Measurements from ENCODE around the gene ADAMTSL1. TPM values are rescaled to one million over a fixed set of nuclear protein-coding genes. Genes with fewer than 3 reads are reported as not detected.

Gene ADAMTSL1
- total RNA-seq, 1 experiment from 2014 or later: not detected

GRCh38 chr9:18700714-18701113 lies 226.8 kb downstream of the ADAMTSL1 start:
- Histone ChIP-seq H3K4me3 (replicated peaks in 1 of 2; ENCODE audit: low read depth in 1 of 2, low read length in 2 of 2) (no peak overlapping the region), H2AFZ (ENCODE audit: low read depth, low read length, poor library complexity, severe bottlenecking) (no peak overlapping the region), H3K9me3 (ENCODE audit: control insufficient read depth in 1 of 2, insufficient read depth in 1 of 2, low read depth in 1 of 2, low read length in 2 of 2) (no peaks in the 10 kb centered on the region), H3K79me2 (ENCODE audit: insufficient read depth, low read length) (no peaks in the 10 kb centered on the region), H3K9me2 (ENCODE audit: insufficient read depth) (no peaks in the 10 kb centered on the region), H3K27ac (ENCODE audit: low read depth, low read length) (no peak overlapping the region), H3K4me1 (ENCODE audit: control insufficient read depth in 1 of 2, insufficient read depth in 2 of 2, low read length in 2 of 2) (no peaks in the 10 kb centered on the region), H3K9ac (ENCODE audit: low read length) (no peak overlapping the region), H4K20me1 (ENCODE audit: insufficient read depth) (no peaks in the 10 kb centered on the region), H3K27me3 (ENCODE audit: insufficient read depth, low read length) (no peaks in the 10 kb centered on the region), H3K36me3 (ENCODE audit: control insufficient read depth in 1 of 2, insufficient read depth in 2 of 2, low read length in 2 of 2) (no peaks in the 10 kb centered on the region), H3K4me2 (ENCODE audit: low read length) (no peak overlapping the region)
- no TSS peak for BruUV-seq (replicated peaks)
- DNase-seq (ENCODE audit: low read depth, low spot score) (no peak), ATAC-seq (no peak)
- CTCF ChIA-PET: no interaction called here
- TF ChIP-seq TCF7L2 (IDR thresholded peaks at IDR 0.05; ENCODE audit: borderline replicate concordance, extremely low read depth, insufficient read depth, insufficient read length) (no peak), POLR2A (IDR thresholded peaks at IDR 0.05; ENCODE audit: borderline replicate concordance, extremely low read depth, insufficient read depth, insufficient read length) (no peak), CBX3 (IDR thresholded peaks at IDR 0.05; ENCODE audit: low read depth) (no peak), ZNF274 (IDR thresholded peaks at IDR 0.05; ENCODE audit: low read depth, low read length) (no peak), YY1 (IDR thresholded peaks at IDR 0.05; ENCODE audit: extremely low read depth, insufficient replicate concordance, low read depth, low read length) (no peak), RAD21 (IDR thresholded peaks at IDR 0.05; ENCODE audit: low read depth) (no peak), ZBTB33 (IDR thresholded peaks at IDR 0.05; ENCODE audit: extremely low read depth, insufficient replicate concordance, low read length) (no peak), EGR1 (IDR thresholded peaks at IDR 0.05; ENCODE audit: low read depth) (no peak), ELF1 (IDR thresholded peaks at IDR 0.05; ENCODE audit: borderline replicate concordance, low read depth) (no peak), POLR2AphosphoS5 (IDR thresholded peaks at IDR 0.05; ENCODE audit: low read depth, low read length) (no peak), ZFX (IDR thresholded peaks at IDR 0.05) (no peak), FOSL1 (IDR thresholded peaks at IDR 0.05; ENCODE audit: low read depth) (no peak)
- TF ChIP-seq, protein P1, sequence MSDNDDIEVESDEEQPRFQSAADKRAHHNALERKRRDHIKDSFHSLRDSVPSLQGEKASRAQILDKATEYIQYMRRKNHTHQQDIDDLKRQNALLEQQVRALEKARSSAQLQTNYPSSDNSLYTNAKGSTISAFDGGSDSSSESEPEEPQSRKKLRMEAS (IDR thresholded peaks at IDR 0.05): no peak
- TF ChIP-seq, protein P2, sequence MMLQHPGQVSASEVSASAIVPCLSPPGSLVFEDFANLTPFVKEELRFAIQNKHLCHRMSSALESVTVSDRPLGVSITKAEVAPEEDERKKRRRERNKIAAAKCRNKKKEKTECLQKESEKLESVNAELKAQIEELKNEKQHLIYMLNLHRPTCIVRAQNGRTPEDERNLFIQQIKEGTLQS (IDR thresholded peaks at IDR 0.05): no peak
- TF ChIP-seq, protein P3, sequence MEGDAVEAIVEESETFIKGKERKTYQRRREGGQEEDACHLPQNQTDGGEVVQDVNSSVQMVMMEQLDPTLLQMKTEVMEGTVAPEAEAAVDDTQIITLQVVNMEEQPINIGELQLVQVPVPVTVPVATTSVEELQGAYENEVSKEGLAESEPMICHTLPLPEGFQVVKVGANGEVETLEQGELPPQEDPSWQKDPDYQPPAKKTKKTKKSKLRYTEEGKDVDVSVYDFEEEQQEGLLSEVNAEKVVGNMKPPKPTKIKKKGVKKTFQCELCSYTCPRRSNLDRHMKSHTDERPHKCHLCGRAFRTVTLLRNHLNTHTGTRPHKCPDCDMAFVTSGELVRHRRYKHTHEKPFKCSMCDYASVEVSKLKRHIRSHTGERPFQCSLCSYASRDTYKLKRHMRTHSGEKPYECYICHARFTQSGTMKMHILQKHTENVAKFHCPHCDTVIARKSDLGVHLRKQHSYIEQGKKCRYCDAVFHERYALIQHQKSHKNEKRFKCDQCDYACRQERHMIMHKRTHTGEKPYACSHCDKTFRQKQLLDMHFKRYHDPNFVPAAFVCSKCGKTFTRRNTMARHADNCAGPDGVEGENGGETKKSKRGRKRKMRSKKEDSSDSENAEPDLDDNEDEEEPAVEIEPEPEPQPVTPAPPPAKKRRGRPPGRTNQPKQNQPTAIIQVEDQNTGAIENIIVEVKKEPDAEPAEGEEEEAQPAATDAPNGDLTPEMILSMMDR (IDR thresholded peaks at IDR 0.05 in 2 of 3, conservative IDR thresholded peaks at IDR 0.05 in 1 of 3; ENCODE audit: borderline replicate concordance in 1 of 3, insufficient read depth in 1 of 3, low read depth in 2 of 3, low read length in 2 of 3): no peak
- TF ChIP-seq, protein P4, sequence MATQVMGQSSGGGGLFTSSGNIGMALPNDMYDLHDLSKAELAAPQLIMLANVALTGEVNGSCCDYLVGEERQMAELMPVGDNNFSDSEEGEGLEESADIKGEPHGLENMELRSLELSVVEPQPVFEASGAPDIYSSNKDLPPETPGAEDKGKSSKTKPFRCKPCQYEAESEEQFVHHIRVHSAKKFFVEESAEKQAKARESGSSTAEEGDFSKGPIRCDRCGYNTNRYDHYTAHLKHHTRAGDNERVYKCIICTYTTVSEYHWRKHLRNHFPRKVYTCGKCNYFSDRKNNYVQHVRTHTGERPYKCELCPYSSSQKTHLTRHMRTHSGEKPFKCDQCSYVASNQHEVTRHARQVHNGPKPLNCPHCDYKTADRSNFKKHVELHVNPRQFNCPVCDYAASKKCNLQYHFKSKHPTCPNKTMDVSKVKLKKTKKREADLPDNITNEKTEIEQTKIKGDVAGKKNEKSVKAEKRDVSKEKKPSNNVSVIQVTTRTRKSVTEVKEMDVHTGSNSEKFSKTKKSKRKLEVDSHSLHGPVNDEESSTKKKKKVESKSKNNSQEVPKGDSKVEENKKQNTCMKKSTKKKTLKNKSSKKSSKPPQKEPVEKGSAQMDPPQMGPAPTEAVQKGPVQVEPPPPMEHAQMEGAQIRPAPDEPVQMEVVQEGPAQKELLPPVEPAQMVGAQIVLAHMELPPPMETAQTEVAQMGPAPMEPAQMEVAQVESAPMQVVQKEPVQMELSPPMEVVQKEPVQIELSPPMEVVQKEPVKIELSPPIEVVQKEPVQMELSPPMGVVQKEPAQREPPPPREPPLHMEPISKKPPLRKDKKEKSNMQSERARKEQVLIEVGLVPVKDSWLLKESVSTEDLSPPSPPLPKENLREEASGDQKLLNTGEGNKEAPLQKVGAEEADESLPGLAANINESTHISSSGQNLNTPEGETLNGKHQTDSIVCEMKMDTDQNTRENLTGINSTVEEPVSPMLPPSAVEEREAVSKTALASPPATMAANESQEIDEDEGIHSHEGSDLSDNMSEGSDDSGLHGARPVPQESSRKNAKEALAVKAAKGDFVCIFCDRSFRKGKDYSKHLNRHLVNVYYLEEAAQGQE (IDR thresholded peaks at IDR 0.05; ENCODE audit: low read depth): no peak
- POLR2A ChIA-PET: no interaction called here
- intact Hi-C loops (cut with micrococcal nuclease): no loop called here
- RAD21 ChIA-PET (ENCODE audit: low non-redundant PET in 1 of 2, low total read pairs in 2 of 2, uncharacterized antibody in 2 of 2, unreplicated experiment in 2 of 2): no interaction called here
